Tibial nerve (tissue), 4 donors: ENCODE data around the gene EFNB2. TPM values are rescaled to one million over a fixed set of nuclear protein-coding genes. Genes with fewer than 3 reads are reported as not detected.

Source experiments
- DNase-seq, 2 donors: peaks; one replicate each; pipeline ENCODE4 v3.0.0-alpha.2; 2019; ENCODE audit warnings: low spot score in 2 of 2
- H3K27ac ChIP-seq, 4 donors: fragments of 200-600 bp; sonication (generic) in 3 of 4; one replicate each; pipeline ENCODE4 v1.5.1; 2017 to 2019; ENCODE audit warnings: mild to moderate bottlenecking in 1 of 4
- H3K27me3 ChIP-seq, 2 donors: fragments of 200-600 bp; sonication (generic) in 1 of 2; one replicate each; pipeline versions ENCODE4 v1.5.1 to v1.6.0; 2017 to 2019
- H3K36me3 ChIP-seq, 3 donors: fragments of 200-600 bp; sonication (generic); one replicate each; pipeline ENCODE4 v1.5.1; 2018 to 2019
- H3K4me1 ChIP-seq, 4 donors: fragments of 200-600 bp; sonication (generic) in 3 of 4; one replicate each; pipeline ENCODE4 v1.5.1; 2017 to 2019
- H3K4me3 ChIP-seq, 4 donors: fragments of 200-600 bp; sonication (generic) in 3 of 4; one replicate each; pipeline ENCODE4 v1.5.1; 2017 to 2019; ENCODE audit warnings: mild to moderate bottlenecking in 1 of 4, moderate library complexity in 1 of 4
- H3K9me3 ChIP-seq, 4 donors: fragments of 200-600 bp; sonication (generic) in 3 of 4; one replicate each; pipeline ENCODE4 v1.5.1; 2017 to 2019
- CTCF ChIP-seq, 5 experiments: fragments of 200-600 bp in 3 of 5; fragments of 450-650 bp in 2 of 5; sonication (generic) in 3 of 5; IDR thresholded peaks; one replicate each; pipeline ENCODE4 v1.5.1; 2016 to 2019; ENCODE audit warnings: antibody characterized with exemption in 5 of 5, mild to moderate bottlenecking in 3 of 5, moderate library complexity in 2 of 5
- EP300 ChIP-seq, 2 donors: sonication (generic); formaldehyde crosslinking; IDR thresholded peaks; one replicate each; pipeline ENCODE4 v1.6.1; 2017; ENCODE audit warnings: antibody characterized with exemption in 2 of 2, mild to moderate bottlenecking in 1 of 2
- POLR2A ChIP-seq, 2 donors: fragments of 450-650 bp; IDR thresholded peaks; one replicate each; pipeline ENCODE4 v1.6.1; 2017; ENCODE audit warnings: antibody characterized with exemption in 2 of 2, mild to moderate bottlenecking in 2 of 2, moderate library complexity in 2 of 2
- WGBS, 2 donors: methylation state at CpG; one replicate each; pipeline ENCODE4 v1.1.5; 2018; 5-methylcytosine and 5-hydroxymethylcytosine counted together
- total RNA-seq, 4 donors: library from RNA; depleted of rRNA; stranded (reverse); fragments of >200 nt; gene quantifications; one replicate each; pipeline ENCODE4 v1.1.0, GENCODE V29; 2016

The EFNB2 gene
- total RNA-seq, 4 donors from 2014 or later: 12.6 to 20.8 (median 18.3) TPM

GRCh38 chr13:106455777-106456176, 79.7 kb downstream of the EFNB2 start:
- H3K27me3 ChIP-seq: no peaks in the 10 kb centered on the region
- no peaks in the 10 kb centered on the region for H3K36me3 ChIP-seq
- TF ChIP-seq CTCF (IDR thresholded peaks at IDR 0.05) (no peak), POLR2A (IDR thresholded peaks at IDR 0.05) (no peak), EP300 (IDR thresholded peaks at IDR 0.05) (no peak)
- H3K4me3 ChIP-seq: no peak overlapping the region
- H3K4me1 ChIP-seq: no peaks in the 10 kb centered on the region
- H3K9me3 ChIP-seq: no peaks in the 10 kb centered on the region
- no peak overlapping the region for H3K27ac ChIP-seq
- DNase-seq: no peak
- WGBS, 2 donors: 44 to 58% methylated on average over 3 of the region's 3 CpGs

GRCh38 chr13:106455190-106455589, 80.3 kb downstream of the EFNB2 start:
- no peaks in the 10 kb centered on the region for H3K27me3 ChIP-seq
- no peaks in the 10 kb centered on the region for H3K9me3 ChIP-seq
- 83 to 94% methylated on average over 9 of the region's 9 CpGs for WGBS, 2 donors
- TF ChIP-seq POLR2A (IDR thresholded peaks at IDR 0.05) (no peak), EP300 (IDR thresholded peaks at IDR 0.05) (no peak), CTCF (IDR thresholded peaks at IDR 0.05) (no peak)
- no peak for DNase-seq
- no peaks in the 10 kb centered on the region for H3K4me1 ChIP-seq
- H3K4me3 ChIP-seq: no peak overlapping the region
- H3K36me3 ChIP-seq: no peaks in the 10 kb centered on the region
- H3K27ac ChIP-seq: no peak overlapping the region

GRCh38 chr13:106453101-106453500, 82.4 kb downstream of the EFNB2 start:
- H3K27me3 ChIP-seq: no peaks in the 10 kb centered on the region
- no peaks in the 10 kb centered on the region for H3K9me3 ChIP-seq
- H3K36me3 ChIP-seq: no peaks in the 10 kb centered on the region
- TF ChIP-seq EP300 (IDR thresholded peaks at IDR 0.05) (no peak), CTCF (IDR thresholded peaks at IDR 0.05) (no peak), POLR2A (IDR thresholded peaks at IDR 0.05) (no peak)
- H3K4me3 ChIP-seq: no peak overlapping the region
- H3K4me1 ChIP-seq: no peaks in the 10 kb centered on the region
- no peak overlapping the region for H3K27ac ChIP-seq
- WGBS, 2 donors: 95 to 97% methylated on average over 7 of the region's 7 CpGs
- no peak for DNase-seq

- no peak for DNase-seq
Measured at GRCh38 chr13:106450991-106451390, 84.5 kb downstream of the EFNB2 start.

GRCh38 chr13:106449096-106449495, 86.4 kb downstream of the EFNB2 start:
- TF ChIP-seq POLR2A (IDR thresholded peaks at IDR 0.05) (no peak), CTCF (IDR thresholded peaks at IDR 0.05) (no peak), EP300 (IDR thresholded peaks at IDR 0.05) (no peak)
- Histone ChIP-seq H3K36me3 (no peaks in the 10 kb centered on the region), H3K4me1 (no peaks in the 10 kb centered on the region), H3K9me3 (no peaks in the 10 kb centered on the region), H3K27me3 (no peaks in the 10 kb centered on the region), H3K4me3 (no peak overlapping the region), H3K27ac (no peak overlapping the region)
- 89 to 90% methylated on average over 4 of the region's 4 CpGs for WGBS, 2 donors
- DNase-seq: no peak

More at GRCh38 chr13:106450991-106451390, 84.5 kb downstream of the EFNB2 start:
- H3K36me3 ChIP-seq: no peaks in the 10 kb centered on the region
- no peak for TF ChIP-seq CTCF (IDR thresholded peaks at IDR 0.05)
- no peak for TF ChIP-seq EP300 (IDR thresholded peaks at IDR 0.05)
- no peak for TF ChIP-seq POLR2A (IDR thresholded peaks at IDR 0.05)
- H3K4me1 ChIP-seq: no peaks in the 10 kb centered on the region
- 93 to 97% methylated on average over 6 of the region's 6 CpGs for WGBS, 2 donors
- H3K4me3 ChIP-seq: no peak overlapping the region
- no peak overlapping the region for H3K27ac ChIP-seq
- no peaks in the 10 kb centered on the region for H3K27me3 ChIP-seq
- H3K9me3 ChIP-seq: no peaks in the 10 kb centered on the region
